GM19438 (cell line): ENCODE measurements around the gene DNAH2.

Experiments
- ATAC-seq: cut with Tn5 transposase; IDR thresholded peaks from one replicate; pipeline ENCODE4 v1.9.1; 2021; ENCODE audit warnings: low read depth; ENCODE audit not compliant: unreplicated experiment

The DNAH2 gene

DNA sequence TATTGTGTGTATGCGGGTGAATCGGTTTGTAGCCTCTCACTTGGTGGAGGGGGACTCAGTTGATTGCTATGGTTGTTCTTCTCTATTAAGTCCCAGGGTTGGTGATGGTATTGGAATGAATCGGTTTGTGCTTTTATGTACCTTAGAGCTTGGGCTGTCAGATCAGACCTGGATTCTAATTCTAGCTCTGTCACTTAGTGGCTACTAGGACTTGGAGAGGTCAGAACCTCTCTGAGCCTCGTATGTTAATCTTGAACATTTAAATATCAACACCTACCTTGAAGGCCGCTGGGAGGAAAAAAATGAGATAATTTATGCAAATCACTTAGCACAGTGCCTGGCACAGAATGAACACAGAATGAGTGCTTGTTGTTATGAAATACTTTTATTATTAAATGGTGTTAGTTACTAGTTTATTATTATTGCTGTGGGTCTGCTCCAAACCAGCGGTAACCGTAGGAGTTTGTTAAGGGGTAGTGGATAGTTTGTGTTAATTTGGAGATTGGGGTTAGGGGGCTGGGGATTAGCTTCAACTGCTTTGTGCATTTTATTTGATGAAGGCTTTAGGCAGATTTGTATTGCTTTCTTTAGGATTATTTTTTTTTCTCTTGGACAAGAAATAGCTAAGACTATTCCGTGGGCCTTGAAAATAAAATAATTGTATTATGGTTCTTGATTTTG, 120.0 kb downstream of the DNAH2 start:
- no peak for ATAC-seq

DNA sequence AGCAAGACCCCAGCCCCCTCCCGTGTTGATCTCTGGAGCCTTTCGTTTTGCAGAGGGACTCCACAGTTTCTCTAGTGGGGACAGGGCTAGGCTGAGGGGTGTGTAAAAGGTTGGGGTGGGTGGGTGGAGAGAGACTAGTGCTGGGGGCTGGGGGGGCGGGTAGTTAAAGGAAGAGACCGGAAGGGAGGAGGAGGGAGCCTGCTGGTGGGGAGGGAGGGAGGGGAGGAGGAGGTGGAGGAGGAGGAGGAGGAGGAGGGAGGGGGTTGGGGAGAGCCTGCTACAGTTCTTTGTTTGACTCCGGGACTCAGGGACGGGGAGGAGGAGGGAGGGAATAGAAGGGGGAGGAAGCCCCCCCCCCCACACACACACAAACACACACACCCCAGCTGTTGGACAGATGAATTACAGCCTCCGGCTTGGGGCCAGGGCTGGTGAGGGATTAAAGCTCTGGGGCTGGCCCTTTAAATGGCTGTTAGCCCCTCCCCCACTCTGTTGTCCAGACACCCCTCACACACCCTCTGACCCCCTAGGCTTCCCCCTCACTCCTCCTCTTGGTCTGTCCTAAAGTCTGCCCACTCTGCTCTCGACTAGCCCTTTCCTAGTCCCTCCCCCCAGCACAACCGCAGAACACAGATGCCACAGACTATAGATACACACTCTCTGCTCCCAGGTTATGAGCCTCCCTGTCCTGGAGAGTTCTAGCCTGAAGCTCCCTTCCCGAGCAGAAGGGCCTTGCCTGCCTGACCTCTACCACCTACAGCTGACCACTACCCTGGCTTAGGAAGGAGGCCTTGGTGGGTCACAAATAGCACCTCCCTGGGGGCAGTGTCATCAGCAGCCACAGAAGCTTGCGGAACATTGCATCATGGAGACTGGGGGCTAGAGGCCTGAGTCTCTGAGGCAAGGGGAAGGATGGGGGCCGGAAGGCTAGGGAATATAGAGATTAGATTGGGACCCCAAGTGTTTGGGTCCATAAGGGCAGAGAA, 120.8 kb downstream of the DNAH2 start:
- ATAC-seq: no peak

DNA sequence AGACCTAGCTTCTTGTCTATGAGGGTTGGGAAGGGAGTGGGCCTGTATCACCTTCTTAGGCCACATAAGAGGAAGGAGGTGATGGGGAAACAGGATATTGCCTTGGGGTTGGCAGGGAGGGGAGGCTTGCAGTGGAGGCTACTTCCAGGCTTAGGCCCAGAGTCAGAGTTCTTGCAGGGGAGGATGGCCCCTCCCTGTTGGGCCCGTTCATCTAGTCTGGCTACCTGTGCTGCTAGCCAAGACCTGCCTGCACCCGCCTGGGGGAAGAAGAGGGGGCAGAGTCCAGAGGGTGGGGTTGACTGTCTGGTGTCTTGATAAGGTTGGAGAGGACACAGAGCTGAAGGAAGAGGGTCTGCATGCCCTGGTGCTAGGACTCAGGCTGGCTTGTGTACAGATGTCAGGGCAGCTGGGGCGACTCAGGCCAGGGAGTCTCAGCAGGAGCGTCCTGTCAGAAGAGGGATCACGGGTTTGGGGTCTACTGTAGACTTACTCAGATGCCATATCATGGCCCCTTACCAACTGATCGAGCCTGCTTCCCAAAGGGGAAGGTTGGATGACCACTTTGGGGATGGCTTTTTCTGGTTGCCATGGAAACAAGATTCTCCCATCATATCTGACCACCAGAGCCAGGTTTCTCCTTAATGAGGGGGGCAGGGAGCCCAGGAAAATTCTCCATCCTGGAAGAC, 121.8 kb downstream of the DNAH2 start:
- ATAC-seq: no peak

DNA sequence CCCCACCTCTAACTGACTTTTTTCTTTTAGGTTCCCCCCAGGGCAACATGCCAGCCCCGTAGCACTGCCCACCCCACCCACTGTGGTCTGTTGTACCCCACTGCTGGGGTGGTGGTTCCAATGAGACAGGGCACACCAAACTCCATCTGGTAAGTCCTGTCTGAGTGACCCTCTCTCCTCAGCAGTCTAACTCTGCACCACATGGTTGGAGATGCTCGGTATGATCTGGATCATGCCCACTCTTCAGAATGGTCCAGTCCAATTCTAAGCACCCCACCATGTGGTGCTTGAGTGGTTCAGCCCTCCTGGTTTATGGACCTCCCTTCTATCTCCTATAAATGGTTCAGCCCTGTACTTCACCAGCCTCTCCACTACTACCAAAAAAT, 122.3 kb downstream of the DNAH2 start:
- ATAC-seq: no peak

DNA sequence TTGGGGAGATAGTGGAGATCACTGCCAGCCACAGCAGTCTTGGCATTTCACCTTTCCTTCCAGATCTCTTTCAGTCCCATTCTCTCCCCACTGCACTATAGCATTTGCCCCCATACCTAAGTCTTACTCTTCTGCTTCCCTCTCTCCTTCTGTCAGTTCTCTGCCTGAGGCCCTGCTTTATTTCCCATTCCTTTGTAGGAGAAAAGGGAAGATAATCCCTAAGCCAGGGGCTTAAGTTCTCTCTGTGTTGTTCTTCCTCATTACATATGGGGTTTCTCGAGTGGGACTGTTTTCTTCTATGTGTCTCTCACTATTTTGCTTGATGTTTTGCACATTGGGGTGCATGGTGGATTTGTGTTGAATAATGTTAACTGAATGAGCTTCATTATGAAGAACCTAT, 122.9 kb downstream of the DNAH2 start:
- ATAC-seq: no peak

DNA sequence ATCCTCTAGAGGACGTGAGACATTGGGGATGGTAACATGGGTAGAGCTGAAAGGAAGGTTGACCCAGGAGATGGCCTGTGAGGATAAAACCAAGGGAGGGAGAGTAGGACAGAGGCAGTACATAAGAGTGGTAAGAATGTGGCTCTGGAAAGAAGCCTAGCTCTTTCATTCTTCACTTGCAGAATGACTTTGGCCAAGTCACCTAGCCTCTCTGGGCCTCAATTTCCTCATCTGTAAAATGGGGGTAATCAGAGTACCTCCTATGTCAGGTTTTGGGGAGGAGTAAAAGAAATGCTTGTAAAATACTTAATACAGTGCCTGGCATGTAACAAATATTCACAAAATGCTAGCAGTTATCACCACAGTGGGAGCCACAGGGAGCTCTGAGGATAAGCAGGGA, 123.3 kb downstream of the DNAH2 start:
- ATAC-seq: no peak

DNA sequence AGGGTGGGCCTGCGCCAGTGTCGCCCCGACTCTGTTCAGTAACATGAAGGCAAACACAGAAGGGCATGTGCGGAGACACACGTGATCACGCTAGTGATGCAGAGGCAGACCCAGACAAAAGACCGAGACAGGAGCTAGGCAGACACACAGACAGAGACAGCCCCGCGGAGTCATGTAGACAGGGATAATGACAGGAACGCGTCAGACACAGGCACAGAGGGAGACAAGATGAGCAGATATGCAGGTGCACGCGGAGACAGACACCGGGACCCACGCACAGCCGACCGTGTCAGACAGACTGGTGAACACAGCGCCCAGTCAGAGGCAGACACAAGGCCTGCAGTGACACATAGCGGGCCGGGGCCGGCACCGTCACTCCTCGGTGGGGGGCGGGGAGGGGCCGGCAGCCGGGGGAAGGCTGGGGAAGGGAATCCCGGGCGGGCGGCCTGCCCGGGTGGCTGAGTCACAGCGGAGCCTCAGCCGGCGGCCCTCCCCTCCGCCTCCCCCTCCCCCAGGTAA, 123.9 kb downstream of the DNAH2 start:
- no peak for ATAC-seq

DNA sequence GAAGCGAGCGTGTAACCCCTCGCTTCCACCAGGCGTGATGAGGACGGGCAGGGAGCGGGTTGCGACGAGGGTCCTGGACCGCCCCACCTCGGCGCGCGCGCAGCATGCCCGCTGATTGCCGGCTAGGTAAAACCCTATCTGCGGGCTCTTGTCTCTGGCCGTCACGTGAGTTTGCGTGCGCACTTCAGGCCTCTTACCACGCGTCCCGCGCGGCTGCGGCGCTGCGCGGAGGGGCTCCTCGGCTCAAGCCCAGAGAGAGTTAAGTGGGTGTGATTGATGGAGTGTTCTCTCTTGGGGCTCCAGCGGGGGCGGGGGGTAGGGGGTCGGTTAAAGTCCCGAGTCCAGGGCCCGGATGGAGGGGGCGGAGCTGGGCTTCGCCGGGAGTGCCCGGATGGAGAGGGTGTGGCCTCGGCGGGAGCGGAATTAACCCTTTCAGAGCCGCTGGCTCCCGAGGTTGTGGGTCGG, 124.4 kb downstream of the DNAH2 start:
- ATAC-seq: peak; percentile 23

DNA sequence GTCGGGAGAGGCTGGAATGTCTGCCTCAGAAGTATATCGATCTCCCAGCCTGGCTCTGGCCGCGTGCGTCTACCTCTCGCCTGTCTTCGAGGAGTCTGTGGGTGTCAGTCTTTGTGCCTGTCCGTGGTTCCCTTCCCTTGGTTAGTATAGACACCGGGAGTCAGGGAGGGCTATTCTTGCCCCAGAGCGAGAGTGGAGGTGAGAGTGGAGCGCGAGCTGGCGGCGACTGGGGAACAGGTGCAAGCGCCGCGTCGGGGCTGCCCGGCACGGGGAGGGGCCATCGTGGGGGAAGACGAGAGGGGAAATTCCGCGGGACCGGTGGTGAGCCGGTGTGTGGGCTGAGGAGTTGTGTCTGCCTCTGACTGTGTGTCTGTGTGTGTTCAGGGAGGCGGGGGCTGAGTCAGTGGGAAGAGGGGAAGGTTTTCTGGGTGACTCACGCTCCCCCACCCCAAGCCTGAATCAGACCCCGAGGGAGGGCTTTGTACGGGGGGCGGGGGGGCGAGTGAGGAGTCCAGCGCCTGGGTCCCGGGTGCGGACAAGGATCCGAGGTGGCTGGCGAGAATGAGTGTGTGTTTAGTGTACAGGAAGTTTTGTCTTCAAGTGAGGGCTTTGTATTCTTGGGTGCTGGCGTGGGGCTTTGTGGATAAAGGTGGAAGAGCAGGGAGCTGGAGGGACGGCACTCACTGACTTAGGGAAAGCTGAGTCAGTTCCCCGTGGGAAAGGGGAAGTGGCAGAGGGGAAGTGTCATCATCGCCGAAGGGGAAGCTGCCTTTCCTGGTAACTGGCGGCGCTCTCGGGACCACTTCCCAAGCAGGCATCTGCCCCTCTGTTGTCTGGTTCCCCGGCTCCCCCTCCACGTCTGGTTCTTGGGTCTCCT, 125.1 kb downstream of the DNAH2 start:
- peak; percentile 20 for ATAC-seq

DNA sequence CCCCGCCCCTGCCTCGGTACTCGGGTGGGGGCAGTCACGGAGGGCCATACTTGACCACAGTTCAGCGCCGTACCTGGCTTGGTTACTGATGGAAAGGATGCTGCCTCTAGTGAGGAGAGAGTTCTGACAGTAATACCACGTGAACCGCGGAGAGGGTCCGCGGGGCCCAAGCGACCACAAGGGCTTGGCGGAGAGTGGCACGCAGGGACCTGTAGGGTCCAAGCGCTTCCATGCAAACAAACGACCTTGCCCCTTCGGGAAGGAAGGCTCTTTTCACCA, 125.7 kb downstream of the DNAH2 start:
- ATAC-seq: no peak

DNA sequence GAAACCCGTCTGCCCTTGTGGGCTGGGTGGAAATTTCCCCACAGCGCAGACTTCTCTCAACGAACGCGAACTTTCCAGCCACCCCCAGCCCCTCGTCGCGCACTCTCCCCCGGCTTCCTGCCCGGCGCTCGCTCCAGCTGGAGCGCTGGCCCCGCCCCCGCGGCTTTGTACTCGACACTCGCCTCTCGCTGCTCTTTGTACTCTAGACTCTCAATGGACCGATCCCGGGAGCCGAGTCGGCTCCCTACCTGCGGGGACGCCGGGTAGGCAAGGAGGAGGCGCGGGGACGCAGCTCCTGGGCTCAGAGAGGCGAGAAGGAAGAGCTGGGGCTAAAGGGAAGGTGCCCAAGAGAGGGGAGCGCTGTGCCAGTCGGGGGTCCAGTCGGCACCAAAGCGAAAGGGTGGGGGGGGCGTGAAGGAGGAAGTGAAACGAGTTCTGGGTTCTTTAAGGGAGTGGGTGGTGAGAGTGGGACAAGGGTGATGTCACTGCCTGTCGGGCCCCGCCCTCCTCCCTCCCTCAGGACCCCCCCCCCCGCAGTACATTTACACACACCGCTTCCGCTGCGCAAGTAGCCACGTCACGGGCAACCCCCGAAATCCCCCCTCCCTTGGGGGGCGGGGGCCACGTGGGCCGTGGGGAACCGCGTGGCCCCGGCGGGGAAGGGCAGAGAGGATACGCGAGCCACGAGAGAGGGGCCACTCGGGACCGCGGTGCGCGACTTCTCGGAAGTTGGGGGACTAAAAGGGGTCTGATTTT, 126.2 kb downstream of the DNAH2 start:
- peak; percentile 26 for ATAC-seq

DNA sequence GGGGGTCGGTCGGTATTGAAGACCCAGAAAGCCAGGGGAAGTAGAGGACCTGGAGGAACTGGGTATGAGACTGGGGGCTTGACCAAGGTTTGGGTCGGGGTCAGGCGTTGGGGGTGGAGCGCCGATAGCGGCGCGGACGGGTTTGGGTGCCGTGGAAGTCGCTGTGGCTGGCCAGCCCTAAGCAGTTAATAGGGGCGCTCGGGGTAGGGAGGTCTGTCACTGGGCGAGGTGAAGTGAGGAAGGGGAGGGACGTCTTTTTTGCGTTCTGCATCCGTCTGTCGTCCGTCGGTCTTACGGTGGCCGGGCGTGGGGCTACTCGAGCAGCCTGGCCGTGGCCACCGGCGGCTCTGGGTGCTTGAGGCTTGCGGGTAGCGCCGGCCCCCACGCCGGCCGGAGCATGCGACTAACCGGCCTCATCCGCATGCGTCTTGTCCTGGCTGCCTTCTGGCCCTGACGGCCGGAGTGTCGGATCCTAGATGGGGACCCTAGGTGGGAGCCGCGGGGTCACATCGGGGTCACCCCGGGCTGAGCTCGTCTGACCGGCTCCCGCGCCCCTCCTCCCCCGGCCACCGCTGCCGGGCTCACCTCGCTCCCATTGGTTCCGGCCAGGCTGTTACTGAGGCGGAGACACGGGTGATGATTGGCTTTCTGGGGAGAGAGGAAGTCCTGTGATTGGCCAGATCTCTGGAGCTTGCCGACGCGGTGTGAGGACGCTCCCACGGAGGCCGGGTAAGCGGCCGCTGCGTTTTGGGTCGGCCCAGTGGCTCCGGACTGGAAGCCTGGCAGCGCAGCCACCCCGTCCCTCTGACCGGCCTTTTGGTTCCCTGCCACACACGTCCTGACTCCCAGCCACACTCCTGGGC, 127.0 kb downstream of the DNAH2 start:
- peak; percentile 42 for ATAC-seq

DNA sequence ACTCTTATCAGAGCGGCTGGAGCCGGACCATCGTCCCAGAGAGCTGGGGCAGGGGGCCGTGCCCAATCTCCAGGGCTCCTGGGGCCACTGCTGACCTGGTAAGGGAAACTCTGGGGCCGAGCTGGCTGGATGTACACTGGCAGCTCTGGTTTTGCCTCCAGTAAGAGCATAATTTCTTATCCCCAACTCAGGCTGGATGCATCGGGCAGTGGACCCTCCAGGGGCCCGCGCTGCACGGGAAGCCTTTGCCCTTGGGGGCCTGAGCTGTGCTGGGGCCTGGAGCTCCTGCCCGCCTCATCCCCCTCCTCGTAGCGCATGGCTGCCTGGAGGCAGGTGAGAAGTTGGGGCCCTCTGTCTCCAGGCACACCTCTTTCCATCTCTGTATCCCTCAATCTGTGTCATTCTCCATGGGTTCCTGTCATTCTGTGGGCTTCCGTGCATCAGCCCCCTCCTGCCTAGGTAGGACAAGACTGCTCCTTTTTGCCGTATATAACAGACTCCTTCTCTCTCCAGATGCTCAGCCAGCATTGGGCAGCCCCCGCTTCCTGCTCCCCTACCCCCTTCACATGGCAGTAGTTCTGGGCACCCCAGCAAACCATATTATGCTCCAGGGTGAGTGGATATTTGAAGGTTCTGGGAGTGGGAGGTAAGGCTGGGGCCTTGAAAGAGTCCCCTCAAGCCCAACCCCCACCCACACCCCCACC, 128.0 kb downstream of the DNAH2 start:
- no peak for ATAC-seq

DNA sequence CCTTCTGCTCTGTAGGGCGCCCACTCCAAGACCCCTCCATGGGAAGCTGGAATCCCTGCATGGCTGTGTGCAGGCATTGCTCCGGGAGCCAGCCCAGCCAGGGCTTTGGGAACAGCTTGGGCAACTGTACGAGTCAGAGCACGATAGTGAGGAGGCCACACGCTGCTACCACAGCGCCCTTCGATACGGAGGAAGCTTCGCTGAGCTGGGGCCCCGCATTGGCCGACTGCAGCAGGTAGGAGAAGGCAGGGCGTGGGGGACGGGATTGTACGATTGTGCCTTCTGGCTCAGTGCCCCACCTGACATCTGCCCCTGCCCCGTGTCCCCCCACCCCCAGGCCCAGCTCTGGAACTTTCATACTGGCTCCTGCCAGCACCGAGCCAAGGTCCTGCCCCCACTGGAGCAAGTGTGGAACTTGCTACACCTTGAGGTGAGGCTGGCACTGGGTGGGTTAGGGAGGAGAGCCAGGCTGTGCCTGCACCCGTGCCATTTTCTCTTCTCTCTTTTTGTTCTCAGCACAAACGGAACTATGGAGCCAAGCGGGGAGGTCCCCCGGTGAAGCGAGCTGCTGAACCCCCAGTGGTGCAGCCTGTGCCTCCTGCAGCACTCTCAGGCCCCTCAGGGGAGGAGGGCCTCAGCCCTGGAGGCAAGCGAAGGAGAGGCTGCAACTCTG, 128.7 kb downstream of the DNAH2 start:
- ATAC-seq: no peak

DNA sequence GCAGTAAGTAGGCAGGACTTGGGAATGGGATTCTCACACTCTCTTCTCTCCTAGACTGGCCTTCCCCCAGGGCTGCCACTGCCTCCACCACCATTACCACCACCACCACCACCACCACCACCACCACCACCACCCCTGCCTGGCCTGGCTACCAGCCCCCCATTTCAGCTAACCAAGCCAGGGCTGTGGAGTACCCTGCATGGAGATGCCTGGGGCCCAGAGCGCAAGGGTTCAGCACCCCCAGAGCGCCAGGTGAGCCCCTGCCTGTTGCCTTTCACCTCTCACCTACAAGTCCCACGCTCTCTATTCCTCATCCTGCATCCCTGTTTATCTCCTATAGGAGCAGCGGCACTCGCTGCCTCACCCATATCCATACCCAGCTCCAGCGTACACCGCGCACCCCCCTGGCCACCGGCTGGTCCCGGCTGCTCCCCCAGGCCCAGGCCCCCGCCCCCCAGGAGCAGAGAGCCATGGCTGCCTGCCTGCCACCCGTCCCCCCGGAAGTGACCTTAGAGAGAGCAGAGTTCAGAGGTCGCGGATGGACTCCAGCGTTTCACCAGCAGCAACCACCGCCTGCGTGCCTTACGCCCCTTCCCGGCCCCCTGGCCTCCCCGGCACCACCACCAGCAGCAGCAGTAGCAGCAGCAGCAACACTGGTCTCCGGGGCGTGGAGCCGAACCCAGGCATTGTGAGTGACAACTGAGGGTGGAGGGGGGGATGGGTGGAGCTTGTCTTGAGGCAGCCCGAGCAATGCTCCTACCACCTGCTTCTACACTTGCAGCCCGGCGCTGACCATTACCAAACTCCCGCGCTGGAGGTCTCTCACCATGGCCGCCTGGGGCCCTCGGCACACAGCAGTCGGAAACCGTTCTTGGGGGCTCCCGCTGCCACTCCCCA, 129.5 kb downstream of the DNAH2 start:
- no peak for ATAC-seq

DNA sequence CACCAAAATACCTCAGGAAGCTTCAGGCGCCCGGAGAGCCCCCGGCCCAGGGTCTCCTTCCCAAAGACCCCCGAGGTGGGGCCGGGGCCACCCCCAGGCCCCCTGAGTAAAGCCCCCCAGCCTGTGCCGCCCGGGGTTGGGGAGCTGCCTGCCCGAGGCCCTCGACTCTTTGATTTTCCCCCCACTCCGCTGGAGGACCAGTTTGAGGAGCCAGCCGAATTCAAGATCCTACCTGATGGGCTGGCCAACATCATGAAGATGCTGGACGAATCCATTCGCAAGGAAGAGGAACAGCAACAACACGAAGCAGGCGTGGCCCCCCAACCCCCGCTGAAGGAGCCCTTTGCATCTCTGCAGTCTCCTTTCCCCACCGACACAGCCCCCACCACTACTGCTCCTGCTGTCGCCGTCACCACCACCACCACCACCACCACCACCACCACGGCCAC, 130.6 kb downstream of the DNAH2 start:
- ATAC-seq: no peak
